MV-4-11 (cell line): ENCODE results near the gene CD63.
"Not testable (repeated sequence)": the region's sequence is repeated elsewhere in the genome, so short reads cannot be mapped to it uniquely, and the experiment has no call there.

Experiments used
- DNase-seq: peaks from one replicate; lab custom pipeline; 2025; lab: John Stamatoyannopoulos, UW

Gene CD63, protein sequence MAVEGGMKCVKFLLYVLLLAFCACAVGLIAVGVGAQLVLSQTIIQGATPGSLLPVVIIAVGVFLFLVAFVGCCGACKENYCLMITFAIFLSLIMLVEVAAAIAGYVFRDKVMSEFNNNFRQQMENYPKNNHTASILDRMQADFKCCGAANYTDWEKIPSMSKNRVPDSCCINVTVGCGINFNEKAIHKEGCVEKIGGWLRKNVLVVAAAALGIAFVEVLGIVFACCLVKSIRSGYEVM

DNA sequence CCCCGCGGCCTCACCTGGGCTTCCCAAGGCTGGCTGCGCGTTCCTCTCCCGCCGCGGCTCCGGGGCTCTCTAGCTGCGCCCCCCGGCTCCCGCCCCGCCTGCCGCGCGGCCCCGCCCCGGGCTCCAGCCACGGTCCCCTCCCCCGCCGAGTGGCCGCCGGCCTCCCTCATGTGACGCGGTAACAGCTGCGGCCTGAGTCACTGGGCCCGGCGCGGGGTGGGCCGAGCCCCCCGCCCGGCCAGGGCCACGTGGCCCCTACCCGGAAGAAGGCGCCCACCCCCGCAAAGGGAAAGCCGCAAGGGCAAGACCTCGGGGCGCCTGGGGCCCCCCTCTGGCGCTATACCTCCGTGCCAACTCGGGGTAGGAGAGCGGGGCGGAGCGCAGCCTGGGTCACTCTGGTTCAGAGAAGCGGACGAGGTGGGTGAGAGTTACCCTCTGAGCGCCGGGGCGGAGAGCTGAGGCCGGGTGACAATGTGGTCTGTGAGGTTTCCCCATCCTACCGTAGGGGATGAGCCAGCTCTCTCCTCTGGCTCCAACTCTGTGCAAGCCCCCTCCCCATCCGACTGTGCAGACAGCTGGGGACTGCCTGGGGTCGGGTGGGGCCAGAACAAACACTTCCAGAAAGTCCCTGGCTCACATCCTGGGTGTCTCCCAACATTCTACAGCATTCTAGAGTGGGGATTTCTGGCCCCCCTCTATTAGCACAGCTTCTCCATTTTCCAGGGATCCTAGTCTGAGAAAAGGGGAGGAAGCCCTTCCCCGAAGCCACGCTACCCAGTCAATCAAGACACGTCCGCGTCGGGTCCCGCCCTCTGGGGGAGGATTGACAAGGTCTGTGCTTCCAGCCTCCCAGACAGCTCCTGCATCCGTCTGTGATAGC, at the start of gene CD63:
Gene CD63, minus strand, starts transcription at position 71 of the 880 bp plus-strand sequence. CDS start 668 bp downstream, outside the sequence.
- peak; percentile 84 for DNase-seq

DNA sequence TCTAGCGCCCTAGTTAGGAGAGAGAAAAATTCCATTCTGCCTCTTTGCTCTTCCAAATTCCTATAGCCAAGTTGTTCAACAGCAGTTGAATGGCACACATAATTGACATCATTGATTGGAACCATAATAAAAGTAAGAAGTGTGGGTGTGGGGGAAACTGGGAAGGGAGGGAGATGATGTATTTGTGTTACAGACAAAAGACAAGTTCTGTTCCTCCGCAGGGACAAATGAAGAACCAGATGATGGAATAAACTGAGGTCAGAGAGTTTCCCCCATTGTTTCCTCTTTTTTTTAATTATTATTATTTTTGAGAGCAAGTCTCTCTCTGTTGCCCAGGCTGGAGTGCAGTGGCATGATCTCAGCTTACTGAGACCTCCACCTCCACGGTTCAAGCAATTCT, 49.0 kb upstream of the CD63 start:
- no peak for DNase-seq

DNA sequence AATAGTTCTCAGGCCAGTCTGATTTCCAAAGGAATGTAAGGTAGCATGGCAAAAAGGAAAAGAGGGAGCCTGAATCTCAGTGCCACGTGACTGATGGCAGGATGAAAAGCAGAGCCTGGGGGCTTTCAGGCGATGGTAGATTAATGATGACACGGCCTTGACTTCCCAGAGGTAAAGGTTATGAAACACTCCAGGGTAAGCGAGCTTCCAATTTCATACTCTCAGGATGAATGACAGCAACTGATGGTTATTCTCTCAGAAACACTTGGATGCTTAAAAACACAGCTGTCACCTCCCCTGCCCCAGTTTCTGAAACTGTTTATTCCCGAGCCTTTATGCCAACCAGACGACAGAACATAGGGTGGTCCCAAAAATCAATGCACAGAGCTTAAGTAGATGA, 42.9 kb upstream of the CD63 start:
- DNase-seq: no peak

DNA sequence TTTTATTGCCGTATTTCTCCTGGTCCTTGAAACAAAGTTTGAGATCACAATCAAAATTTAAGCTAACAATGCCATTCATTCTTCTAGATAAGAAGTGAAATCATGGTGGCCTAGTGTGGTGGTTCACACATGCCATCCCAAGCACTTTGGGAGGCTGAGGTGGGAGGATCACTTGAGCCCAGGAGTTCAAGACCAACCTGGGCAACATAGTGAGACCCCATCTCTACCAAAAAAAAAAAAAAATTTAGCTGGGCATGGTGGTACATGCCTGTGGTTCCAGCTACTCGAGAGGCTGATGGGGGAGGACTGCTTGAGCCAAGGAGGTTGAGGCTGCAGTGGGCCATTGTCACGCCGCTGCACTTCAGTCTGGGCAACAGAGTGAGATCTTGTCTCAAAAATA, 38.3 kb upstream of the CD63 start:
- DNase-seq: no peak

DNA sequence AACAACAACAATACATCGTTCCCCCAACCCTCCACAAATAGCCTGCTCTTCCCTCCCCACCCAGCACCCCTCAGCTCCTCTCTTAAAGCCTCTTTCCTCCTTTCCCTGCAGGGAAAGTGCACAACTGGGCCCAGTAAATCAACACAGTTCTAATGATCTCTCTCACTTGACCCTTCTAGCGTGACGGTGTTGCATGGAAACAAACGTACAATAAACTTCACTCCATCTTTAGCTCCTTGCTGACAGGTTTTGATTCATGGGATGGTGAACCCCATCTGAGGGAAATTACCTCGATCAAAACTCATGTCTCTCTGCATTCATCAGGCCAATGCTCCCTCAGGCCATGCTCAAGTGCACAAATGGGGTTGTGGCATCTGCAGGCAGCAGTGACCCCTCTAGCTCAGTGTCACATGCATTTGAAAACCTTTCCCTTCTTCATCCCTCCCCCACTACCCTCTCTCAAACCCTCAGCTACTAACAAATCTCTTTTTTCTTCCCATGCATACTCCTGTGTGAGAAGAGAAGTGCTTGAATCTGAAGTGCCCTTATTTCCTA, 37.0 kb upstream of the CD63 start:
- no peak for DNase-seq

DNA sequence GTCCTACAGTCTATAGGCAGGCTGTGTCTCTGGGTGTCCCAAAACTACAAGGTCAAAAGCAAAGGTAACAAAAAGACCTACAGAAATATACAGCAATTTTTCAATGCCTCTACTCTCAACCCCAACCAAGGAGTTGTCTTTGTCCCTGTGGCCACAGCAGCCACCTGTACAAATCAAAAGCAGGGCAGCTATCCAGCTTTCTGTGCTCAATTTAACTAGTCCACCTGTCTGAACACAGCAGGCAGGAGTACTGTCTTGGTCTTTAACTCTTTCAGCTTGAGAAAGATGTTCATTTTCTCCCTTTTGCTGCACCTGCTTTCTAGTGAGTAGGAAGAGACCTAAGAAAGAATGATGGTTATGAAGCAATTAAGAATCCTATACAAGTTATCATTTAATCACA, 33.8 kb upstream of the CD63 start:
- DNase-seq: no peak

DNA sequence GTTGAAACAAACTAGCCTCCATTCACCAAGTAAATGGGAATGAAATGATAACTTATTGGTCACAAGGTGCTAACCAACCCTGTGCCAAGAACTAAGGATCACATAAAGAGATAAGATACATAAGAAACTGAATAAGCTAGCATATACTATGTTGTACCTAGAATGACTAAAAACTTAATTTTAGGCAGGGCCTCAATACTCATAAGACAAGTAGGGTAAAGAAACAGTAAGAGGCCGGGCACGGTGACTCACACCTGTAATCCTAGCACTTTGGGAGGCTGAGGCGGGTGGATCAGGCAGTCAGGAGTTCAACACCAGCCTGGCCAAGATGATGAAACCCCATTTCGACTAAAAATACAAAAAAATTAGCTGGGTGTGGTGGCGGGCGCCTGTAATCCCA, 31.9 kb upstream of the CD63 start:
- no peak for DNase-seq

DNA sequence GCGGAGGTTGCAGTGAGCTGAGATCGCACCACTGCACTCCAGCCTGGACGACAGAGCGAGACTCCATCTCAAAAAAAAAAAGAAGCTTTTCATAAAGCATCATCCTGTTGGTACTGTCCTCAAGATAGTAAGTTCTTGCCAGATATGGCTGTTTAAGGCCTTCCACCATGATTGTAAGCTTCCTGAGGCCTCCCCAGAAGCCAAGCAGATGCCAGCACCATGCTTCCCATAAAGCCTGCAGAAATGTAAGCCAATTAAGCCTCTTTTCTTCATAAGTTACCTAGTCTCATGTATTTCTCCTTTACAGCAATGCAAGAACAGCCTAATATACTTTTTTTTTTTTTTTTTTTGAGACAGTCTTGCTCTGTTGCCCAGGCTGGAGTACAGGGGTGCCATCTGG, 29.8 kb upstream of the CD63 start:
- DNase-seq: not testable (repeated sequence)

DNA sequence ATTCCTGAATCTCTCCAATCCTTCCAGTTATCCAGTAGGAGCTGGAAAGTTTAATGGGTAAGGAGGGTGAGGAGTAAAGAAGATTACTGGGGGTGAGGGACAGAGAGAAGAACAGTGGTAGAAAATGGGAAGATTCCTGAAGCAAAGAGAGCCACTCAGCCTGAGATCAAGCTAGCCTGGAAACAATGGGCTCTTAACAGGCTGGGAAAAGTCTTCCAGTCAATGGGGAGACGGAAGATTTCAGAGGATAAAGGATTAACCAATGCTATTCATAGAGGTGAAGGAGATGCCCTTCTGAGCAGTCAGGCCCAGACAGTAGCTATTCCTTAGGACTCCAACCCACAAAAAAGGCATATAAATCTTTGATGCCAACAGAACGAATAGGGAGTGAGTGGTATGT, 28.9 kb upstream of the CD63 start:
- DNase-seq: no peak

DNA sequence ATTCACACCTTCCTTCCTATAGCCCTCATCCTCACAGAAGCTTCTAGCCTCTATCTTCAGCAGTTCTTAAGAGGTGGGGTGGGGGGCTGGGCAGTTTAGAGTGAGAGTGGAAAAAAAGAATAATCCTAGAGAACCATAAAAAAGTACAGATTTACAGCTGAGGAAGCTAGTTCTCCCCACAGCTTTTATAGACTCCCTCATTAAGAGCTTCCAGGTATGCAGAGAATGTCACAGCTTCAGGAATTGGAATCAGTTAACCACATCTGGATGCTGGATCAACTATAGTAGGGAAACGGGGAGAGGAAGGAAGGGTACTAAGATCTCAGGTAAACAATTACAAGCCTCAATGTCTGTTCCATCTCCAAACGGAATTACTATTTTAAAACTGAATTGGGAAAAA, 26.4 kb upstream of the CD63 start:
- DNase-seq: no peak

DNA sequence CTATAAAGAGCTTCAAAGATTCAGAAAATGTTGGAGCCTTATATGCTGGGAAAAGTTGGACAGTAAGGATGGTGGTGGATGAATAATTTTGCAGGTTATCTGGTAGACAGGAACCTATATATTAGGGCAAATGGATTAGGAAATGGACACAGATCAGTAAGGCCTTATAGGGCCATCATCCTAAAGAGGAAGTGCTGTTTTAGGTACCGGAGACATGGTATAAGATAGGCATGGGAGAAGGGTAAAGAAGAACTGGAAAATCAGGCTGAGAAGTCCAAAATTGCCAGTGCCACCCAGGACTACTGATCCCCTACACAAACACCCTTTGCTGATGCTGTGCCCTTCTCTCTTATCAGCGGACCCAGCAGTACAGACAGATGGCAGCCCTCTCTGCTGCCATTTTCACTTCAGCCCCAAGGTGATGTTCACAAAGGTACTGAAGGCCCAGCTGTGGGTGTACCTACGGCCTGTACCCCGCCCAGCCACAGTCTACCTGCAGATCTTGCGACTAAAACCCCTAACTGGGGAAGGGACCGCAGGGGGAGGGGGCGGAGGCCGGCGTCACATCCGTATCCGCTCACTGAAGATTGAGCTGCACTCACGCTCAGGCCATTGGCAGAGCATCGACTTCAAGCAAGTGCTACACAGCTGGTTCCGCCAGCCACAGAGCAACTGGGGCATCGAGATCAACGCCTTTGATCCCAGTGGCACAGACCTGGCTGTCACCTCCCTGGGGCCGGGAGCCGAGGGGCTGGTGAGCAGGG, 19.6 kb upstream of the CD63 start:
- DNase-seq: no peak

DNA sequence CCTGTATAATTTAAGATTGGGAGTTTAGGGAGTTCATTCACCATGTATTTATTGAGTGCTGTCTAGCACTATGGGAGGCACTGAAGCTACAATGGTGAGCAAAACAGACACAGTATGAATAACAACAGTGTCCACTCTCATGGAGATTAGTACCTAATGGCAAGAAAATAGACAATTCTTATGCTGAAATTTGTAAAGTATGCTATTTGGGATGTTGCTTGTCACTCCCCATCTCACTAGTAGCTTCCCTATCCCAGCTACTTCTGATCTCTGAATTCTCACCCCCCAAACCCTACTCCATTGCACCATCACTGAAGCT, 18.1 kb upstream of the CD63 start:
- DNase-seq: no peak

DNA sequence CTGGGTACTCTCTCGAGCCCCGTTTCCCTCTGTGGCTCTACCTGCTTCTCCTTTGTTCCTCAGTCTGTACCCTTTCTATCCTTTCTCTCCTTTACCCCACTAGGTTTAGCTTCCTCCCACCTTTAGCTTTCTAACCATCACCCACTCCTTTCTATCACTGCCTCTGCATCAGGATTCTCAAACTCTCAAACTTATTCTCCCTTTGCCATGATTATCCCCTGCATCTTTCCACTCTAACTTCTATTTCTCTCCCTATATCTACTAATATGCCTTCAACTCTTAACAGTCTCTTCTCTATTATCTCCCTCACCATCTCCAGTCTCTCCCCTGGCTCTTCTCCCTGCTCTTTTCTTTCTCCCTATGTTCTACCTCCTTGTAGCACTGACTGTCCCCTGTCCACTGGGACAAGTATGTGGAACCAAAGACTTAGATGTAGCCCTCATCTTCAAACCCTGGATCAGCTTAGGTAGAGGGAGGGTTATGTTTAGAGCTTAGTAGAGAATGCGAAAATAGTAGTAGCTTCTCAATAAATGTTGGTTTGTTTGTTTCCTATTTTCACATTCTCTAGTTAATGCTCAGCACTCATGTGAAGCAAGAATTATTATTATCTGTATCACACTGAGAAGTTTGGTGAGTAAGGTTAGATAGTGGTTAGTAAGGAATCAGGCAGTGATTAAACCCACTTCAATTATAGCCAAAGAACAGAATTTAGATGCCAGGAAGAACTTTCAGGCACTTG, 17.5 kb upstream of the CD63 start:
- no peak for DNase-seq

DNA sequence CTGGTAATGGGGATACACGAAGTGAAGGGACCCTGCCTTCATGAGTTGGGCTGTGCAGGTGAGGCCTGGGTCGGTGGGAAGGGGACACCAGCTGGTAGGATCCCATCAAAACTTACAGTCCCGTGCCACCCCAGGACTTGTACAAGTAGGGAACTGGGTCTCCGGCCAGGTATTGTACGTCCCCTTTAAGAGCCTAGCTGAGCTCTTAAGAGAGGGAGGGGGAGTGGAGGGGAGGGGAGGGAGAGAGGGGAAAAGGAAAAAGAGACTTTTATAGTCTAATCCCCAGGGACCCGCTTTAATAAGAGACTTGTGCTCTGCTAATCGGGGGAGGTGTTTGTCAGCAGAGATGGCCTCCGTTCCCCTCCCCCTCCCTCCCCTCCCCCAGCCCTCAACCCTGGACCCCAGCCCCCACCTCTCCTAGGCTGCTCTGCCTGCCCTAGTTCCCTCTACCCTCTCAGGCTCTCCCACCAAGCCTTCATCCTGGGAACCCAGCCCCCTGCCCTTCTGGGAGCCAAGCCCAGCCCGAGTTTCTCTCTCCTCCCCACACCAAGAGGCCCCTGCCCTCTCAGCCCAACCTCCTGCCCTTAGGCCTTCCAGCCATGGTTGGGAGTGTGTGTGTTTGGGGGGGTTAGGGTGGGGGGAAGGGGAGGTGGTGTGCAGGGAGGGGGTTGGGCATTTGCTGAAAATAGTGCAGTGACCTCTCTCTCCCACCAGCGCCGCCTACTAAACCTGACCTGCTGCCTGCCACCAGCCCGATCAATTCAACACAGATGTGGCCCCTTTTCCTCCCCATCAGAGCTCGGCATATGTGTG, 16.8 kb upstream of the CD63 start:
- DNase-seq: no peak

DNA sequence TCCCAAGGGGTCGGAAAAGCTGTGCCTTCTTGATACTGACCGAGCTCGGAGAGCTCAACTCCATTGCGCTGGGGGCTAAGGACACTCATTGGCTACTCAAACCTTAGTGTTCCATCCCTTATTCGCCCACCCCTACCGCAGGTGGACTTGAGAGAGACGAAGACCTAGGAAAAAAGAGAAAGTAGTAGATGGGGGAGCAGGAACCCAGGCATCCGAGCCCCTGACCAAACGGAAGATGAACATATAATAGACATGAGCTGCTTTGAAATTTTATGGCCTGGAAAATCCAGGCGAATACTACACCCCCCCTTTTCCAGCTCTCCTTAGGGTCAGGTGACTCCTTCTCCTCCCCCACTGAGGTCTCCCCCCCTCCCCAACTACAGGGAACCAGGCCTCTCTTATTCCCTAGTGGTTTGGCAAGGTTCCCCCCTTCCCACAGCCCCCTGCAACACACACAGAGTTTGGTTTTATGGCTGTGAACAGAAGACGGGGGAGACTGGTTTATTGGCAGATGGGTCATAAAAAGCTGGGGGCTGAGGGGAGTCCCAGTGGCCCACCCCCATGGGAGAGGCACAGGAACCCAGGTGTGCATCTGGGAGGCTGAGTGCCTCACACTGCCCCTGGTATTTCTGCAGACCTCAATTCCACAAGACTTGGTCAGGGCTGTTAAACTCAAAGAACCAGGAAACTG, 15.7 kb upstream of the CD63 start:
- DNase-seq: no peak

DNA sequence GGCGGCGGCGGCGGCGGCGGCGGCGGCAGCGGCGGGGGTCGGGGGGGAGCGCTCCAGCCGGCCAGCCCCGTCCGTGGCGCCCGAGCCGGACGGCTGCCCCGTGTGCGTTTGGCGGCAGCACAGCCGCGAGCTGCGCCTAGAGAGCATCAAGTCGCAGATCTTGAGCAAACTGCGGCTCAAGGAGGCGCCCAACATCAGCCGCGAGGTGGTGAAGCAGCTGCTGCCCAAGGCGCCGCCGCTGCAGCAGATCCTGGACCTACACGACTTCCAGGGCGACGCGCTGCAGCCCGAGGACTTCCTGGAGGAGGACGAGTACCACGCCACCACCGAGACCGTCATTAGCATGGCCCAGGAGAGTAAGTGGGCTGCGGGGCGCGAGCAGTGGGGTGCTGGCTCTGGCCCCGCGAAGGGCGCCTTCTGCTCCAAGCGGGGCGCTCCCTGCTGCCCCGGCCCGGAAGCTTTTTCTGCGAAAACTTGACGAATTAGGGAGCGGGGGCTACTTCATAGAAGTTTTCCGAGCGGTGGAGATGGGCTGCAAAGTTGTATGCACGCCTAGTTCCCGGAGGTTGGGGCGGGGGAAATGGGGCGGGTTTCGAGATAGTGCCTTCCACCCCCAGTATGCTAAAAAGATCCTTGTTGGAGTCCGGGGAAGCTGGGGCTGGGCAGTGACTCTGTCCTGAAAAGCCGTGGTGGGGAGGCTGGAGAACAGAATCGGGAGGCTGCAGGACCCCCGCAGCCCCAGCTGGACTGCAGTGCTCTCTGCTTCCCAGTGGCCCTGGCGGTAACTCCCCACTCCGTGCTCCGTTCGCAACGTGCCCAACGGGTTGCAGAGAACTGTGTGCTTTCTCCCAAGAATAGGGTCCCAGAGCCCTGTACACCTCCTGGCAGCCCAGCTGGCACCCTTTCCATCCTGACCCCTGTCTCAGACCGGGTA, 14.9 kb upstream of the CD63 start:
- peak; percentile 55 for DNase-seq

DNA sequence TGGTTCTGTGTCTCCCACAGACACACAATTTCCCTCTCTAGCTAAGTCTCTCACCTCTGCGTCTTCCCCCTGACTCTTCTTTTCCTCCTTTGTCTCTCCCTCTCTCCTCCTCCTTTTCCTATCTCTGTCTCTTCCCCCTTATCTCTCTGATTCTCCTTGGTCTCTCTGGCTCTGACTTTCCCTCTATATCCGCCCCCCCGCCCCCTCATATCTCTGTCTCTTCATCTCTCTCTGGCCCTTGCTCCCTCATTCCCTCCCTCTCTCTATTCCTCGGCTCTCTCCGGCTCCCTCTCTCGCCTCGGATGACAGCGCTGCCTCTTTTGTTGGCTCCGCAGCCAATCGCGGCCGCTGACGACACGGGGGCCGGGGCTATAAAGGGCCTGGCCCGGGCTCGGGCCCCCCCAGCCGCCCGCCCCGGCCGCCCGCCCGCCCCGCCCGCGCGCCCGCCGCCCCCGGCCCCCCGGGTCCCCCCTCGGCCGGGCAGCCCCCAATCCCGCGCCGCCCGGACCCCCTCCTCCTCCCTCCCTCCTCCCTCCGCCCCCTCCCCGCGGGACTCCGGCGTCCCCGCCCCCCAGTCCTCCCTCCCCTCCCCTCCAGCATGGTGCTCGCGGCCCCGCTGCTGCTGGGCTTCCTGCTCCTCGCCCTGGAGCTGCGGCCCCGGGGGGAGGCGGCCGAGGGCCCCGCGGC, 14.1 kb upstream of the CD63 start, which contains the start of gene GDF11:
Gene GDF11, plus strand, starts transcription at position 404 of the 687 bp plus-strand sequence. Its CDS starts 195 bp downstream, at position 599.
- peak; percentile 46 for DNase-seq

DNA sequence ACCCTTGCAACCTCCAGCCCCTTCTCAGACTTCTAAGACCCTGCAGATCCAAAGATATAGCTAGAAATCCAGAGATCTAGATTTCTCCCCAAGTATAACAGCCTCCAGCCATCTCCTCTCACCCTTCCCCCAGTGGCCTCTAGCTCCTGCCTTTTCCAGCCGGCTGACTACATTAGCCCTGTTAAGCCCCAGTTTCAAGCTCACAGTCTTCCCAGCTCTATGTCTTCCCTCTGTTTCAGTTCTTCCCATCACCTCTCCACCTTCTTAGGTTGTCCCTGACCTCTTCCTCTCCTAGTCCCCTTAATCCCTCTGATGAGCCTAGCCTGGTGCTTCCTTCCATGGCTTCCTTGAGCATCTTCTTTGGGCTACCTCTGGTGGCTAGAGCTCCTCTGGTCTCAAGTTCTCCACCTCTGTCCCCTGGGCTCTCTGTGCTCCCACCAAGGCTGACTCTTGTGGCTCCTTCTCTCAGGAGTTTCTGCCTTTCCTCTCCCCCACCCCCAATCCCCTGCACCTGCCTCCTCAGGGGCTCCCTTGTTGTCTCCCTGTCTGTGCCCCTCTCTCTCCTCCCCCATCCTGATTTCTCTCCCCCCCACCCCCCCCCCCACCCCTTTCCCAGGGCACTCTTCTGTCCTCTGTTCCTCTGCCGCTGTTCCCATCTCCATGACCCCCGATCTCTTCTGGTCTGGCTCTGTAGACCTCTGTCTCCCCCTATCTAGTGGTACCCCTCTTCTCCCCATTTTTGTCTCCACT, 13.3 kb upstream of the CD63 start:
- no peak for DNase-seq
